Fibroblast of lung (primary cell): ENCODE data around the gene RASGRF2. TPM values are rescaled to one million over a fixed set of nuclear protein-coding genes. Genes with fewer than 3 reads are reported as not detected.

Experiments
- DNase-seq, 2 donors: peaks; one replicate each; pipeline versions ENCODE4 v3.0.0 to v3.0.0-alpha.2; 2010; ENCODE audit warnings: low read depth in 2 of 2
- H2AFZ ChIP-seq: 2 replicates; pipeline ENCODE4 v1.5.1; 2012; ENCODE audit warnings: low read length, control low read depth, inconsistent platforms
- H3K27ac ChIP-seq: 2 replicates; pipeline ENCODE4 v1.5.1; 2011; ENCODE audit warnings: low read length, control low read depth; ENCODE audit not compliant: insufficient read depth
- H3K27me3 ChIP-seq: 2 replicates; pipeline ENCODE4 v1.5.1; 2011; ENCODE audit warnings: mild to moderate bottlenecking, low read length; ENCODE audit not compliant: control insufficient read depth, insufficient read depth
- H3K36me3 ChIP-seq: 2 replicates; pipeline ENCODE4 v1.5.1; 2011; ENCODE audit warnings: low read length; ENCODE audit not compliant: control insufficient read depth, insufficient read depth
- H3K4me1 ChIP-seq: 2 replicates; pipeline ENCODE4 v1.5.1; 2011; ENCODE audit warnings: low read length; ENCODE audit not compliant: control insufficient read depth, insufficient read depth; ENCODE audit errors: extremely low read depth
- H3K4me2 ChIP-seq: 2 replicates; pipeline ENCODE4 v1.5.1; 2011; ENCODE audit warnings: low read length, control low read depth; ENCODE audit not compliant: insufficient read depth; ENCODE audit errors: extremely low read depth
- H3K4me3 ChIP-seq, 4 experiments: fragments of 200-600 bp in 1 of 4; sonication (generic) in 1 of 4; replicated peaks in 1 of 4; 2 replicates each; pipeline ENCODE4 v1.5.1; 2011 to 2016; ENCODE audit warnings: low read length in 4 of 4, low read depth in 3 of 4, mild to moderate bottlenecking in 3 of 4, control low read depth in 2 of 4, inconsistent platforms in 1 of 4, mixed read lengths in 1 of 4; ENCODE audit not compliant: insufficient read depth in 1 of 4; ENCODE audit errors: control extremely low read depth in 1 of 4
- H3K79me2 ChIP-seq: 2 replicates; pipeline ENCODE4 v1.5.1; 2012; ENCODE audit warnings: mild to moderate bottlenecking, low read length, inconsistent platforms; ENCODE audit not compliant: control insufficient read depth, insufficient read depth
- H3K9ac ChIP-seq: 2 replicates; pipeline ENCODE4 v1.5.1; 2011; ENCODE audit warnings: mild to moderate bottlenecking, low read length, control low read depth; ENCODE audit not compliant: insufficient read depth
- H3K9me3 ChIP-seq: 2 replicates; pipeline ENCODE4 v1.5.1; 2012; ENCODE audit warnings: low read depth, low read length; ENCODE audit not compliant: control insufficient read depth, insufficient read depth
- H4K20me1 ChIP-seq: 2 replicates; pipeline ENCODE4 v1.5.1; 2011; ENCODE audit warnings: low read length; ENCODE audit not compliant: control insufficient read depth, insufficient read depth; ENCODE audit errors: extremely low read depth
- CTCF ChIP-seq, 2 donors: IDR thresholded peaks in 1 of 2; conservative IDR thresholded peaks in 1 of 2; 1 replicate in 1 of 2; 2 replicates in 1 of 2; pipeline ENCODE4 v1.5.1; 2011 to 2012; ENCODE audit warnings: low read length in 2 of 2, control low read depth in 1 of 2, inconsistent platforms in 1 of 2, low read depth in 1 of 2, mild to moderate bottlenecking in 1 of 2
- EZH2 ChIP-seq: IDR thresholded peaks from 2 replicates; pipeline ENCODE4 v1.5.1; 2012; ENCODE audit warnings: low read length, control low read depth, mild to moderate bottlenecking; ENCODE audit errors: missing control alignments
- polyA plus RNA-seq, 2 donors: library from polyadenylated mRNA; depleted of rRNA in 1 of 2; stranded (reverse) in 1 of 2; unstranded in 1 of 2; fragments of >200 nt; gene quantifications; 2 replicates each; pipeline ENCODE4 v1.2.1, GENCODE V29; 2011 to 2012; ENCODE audit warnings: missing spikeins in 1 of 2
- total RNA-seq: library from RNA; depleted of rRNA; stranded (reverse); fragments of >200 nt; gene quantifications from 2 replicates; pipeline ENCODE4 v1.2.1, GENCODE V29; 2014

Gene RASGRF2
- total and polyA plus RNA-seq, 2 donors (not counting 1 experiment from before 2014, with no cell fraction given): 3.5 to 19.5 TPM

- H3K27me3 ChIP-seq: no peaks in the 10 kb centered on the region
- no peak overlapping the region for H3K9ac ChIP-seq
- H3K4me2 ChIP-seq: no peak overlapping the region
- no peak overlapping the region for H3K27ac ChIP-seq
- no peaks in the 10 kb centered on the region for H4K20me1 ChIP-seq
- peaks cover 2% of the 10 kb centered on the region for H3K79me2 ChIP-seq
- H2AFZ ChIP-seq: no peak overlapping the region
- no peaks in the 10 kb centered on the region for H3K4me1 ChIP-seq
- no peaks in the 10 kb centered on the region for H3K36me3 ChIP-seq
- DNase-seq: no peak
- H3K4me3 ChIP-seq: no peak overlapping the region
- H3K9me3 ChIP-seq: no peaks in the 10 kb centered on the region
- TF ChIP-seq EZH2 (no peak), CTCF (conservative IDR thresholded peaks at IDR 0.05 in 1 of 2, IDR thresholded peaks at IDR 0.05 in 1 of 2; ENCODE audit: low read depth in 1 of 2, low read length in 2 of 2) (no peak)
Observed at GRCh38 chr5:81021951-81022687, 62.0 kb downstream of the RASGRF2 start.

GRCh38 chr5:81022688-81023084 is 62.5 kb downstream of the RASGRF2 start:
- DNase-seq: no peak

More at GRCh38 chr5:81022688-81023084, 62.5 kb downstream of the RASGRF2 start:
- no peak overlapping the region for H3K27ac ChIP-seq
- H3K9me3 ChIP-seq: no peaks in the 10 kb centered on the region
- H2AFZ ChIP-seq: no peak overlapping the region
- H4K20me1 ChIP-seq: no peaks in the 10 kb centered on the region
- H3K36me3 ChIP-seq: no peaks in the 10 kb centered on the region
- no peaks in the 10 kb centered on the region for H3K27me3 ChIP-seq
- no peak for TF ChIP-seq CTCF (conservative IDR thresholded peaks at IDR 0.05 in 1 of 2, IDR thresholded peaks at IDR 0.05 in 1 of 2; ENCODE audit: low read depth in 1 of 2, low read length in 2 of 2)
- no peak for TF ChIP-seq EZH2
- H3K4me3 ChIP-seq: no peak overlapping the region
- H3K79me2 ChIP-seq: peaks cover 2% of the 10 kb centered on the region
- no peak overlapping the region for H3K4me2 ChIP-seq
- no peaks in the 10 kb centered on the region for H3K4me1 ChIP-seq
- no peak overlapping the region for H3K9ac ChIP-seq
